ENCODE measurements around the gene PRR35.

Gene PRR35

DNA sequence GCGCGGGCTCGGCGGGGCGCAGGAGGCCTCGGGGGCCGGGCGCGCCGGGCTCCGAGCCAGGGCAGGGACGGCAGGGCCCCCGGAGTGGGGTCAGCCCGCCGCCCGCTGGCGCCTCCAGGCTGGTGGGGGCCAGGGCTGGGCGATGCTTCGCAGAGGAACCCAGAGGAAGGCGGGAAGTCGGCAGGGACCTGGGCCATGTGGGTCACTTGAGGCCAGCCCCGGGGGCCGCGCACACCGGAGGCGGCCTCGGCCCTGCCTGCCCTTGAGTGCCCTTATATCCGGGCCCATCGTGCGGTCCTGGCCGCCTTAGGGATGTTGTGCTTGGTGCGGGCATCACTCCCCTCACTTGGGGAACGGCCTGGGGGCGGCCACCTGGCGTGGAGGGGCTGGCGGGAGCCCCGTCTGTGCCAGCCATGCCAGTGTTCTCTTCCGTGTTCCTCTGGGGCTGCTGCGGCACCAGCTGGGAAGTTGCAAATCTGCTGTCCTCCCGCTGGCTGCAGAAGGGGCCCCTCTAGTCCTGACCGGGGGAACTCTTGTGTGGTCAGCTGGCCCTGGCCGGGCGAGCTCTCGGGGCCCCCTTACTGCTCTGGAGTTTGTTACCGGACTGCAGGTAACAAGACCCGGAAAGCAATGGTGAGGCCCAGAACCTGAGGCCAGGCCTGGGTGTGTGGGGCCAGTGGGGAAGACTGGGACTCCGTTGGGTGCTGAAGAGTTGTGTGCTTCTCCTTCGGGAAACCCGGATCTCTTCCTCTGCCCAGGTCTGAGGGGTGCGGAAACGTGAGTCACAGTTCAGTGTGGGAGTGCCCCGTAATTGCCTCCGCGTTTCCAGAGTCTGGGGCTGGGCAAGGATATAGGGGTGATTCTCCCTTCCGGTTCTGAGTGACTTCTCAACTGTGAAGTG is 31.8 kb upstream of the PRR35 start:
- DNase-seq = peak; percentile 16

DNA sequence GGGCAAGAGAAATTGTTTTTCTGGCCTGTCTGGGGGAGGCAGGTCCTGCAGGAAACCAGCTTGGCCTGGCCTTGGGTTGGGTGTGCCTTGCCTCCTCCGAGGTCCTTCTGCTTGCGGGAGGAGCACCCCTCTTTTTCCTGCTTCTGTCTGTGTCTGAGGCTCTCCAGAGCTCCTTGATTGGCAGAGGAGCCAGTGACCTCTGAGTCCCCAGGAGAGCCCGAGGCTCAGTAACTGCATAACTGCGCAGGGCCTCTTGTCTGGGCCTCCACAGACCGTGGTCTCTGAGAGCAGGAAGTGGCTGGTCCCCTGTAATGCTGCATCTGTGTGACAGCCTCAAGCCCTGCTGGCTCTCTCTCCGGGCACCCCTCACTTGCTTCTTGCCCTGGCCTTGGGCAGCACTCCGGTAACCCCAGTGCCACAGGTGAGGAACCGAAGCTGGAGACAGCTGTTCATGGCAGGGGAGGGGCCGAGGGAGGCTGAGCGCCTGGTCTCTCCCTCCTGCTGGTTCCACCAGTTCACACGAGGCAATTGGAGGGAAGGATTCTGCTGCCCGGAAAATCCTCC is 31.1 kb upstream of the PRR35 start:
- peak; percentile 18 for DNase-seq

DNA sequence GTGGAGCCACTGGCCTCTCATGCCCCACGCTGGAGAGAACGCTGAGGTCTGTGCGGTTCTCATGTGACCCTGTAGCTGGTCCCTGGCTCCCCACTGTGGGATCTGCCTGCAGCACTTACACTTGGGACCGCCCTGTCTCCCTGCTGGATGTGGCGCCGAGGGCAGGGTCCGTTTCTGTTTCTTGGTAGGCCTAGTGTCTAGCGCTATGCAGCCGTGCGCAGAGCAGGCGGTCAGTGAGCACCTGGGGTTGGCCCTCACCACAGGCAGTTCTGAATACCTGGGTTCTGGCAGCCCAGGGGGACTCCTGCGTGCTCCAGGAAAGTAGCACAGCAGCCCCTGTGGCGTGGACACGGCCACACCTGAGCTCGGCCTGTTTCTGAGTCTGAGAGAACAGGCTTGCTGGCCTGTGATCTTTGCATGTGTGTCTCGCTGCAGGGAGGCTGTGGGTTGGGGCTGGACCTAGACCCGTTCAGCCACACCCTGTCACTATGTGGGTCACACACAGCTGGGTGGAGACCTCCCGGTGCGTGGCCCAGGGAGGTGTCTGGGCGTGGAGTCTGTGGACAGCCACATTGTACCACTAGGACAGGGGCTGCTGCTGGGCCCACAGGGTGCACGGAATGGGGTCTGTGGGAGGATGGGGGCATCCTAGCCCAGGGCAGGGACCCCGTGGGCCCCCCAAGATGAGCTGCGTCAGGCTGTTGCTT is 29.9 kb upstream of the PRR35 start:
- DNase-seq = no peak

DNA sequence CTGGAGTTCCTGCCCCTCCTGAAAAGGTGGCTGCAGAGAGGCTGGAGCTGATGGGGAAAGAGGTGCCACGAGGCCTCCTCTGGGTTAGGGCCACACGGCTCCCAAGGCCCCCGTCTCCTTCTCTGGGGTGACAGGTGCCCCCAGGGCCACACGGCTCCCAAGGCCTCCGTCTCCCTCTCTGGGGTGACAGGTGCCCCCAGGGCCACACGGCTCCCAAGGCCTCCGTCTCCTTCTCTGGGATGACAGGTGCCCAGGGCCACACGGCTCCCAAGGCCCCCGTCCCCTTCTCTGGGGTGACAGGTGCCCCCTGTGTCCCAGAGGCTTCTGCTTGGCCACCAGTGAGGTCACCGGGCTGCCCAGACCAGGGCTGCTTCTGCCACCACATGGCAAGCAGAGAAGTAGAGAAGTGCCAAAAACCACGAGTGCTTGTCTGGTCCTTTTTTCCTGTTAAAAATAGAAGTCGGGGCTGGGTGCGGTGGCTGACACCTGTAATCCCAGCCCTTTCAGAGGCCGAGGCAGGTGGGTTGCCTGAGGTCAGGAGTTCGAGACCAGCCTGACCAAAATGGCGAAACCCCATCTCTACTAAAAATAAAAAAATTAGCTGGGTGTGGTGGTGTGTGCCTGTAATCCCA is 28.6 kb upstream of the PRR35 start:
- no peak for DNase-seq

DNA sequence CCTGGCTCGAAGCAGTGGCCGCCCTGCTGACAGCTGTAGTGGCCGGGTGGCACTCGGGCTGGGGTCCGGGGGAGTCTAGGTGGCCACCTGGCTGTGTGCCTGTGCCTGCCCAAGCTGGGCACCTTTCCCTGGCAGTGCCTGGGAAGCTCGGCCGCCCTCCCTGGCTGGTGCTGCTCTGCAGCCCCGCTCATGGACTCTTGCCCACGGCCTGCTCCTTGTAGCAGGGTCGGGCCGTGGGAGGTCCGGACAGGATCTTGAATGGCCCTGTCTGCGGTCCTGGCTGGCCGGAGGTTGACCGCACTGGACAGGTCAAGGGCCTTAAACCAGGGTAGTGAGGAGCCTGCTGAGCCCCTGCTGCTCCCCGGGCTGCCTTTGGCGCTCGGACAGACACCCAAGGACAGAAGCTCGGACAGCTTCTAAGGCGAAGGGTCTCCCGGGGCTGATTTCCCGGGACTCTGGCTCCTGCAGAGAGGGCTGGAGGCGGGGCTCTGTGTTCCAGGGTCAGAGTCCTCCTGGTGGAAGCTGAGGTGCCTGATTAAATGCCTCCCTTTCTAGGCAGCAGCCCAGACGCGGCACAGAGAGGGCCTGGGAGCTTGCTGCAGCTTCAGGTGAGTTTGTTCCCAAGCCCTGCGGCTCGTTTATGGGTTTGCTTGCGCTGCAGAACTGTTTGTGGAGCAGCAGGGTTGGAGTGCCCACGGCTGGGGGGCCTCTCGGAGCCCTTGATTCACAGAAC is 26.6 kb upstream of the PRR35 start:
- no peak for DNase-seq

DNA sequence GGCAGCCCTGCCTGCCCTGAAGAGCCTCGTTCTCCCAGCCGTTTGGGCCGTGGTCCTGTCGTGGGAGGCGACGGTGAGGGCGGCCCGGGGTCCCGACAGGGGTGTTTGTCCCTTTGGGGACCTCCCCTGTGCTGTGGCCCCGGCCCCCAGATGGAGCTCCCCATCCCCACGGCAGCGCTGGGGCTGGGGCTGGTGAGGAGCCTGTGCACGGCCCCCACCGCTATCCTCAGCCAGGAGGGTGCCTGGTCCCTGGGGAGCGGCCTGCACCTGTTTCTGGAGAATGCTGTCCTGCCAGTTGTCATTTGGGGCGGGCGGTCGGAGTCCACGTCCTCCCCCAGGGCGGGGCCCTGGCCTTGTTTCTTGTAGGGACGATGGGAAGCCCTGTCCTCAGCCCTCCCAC is 26.1 kb upstream of the PRR35 start:
- no peak for DNase-seq

DNA sequence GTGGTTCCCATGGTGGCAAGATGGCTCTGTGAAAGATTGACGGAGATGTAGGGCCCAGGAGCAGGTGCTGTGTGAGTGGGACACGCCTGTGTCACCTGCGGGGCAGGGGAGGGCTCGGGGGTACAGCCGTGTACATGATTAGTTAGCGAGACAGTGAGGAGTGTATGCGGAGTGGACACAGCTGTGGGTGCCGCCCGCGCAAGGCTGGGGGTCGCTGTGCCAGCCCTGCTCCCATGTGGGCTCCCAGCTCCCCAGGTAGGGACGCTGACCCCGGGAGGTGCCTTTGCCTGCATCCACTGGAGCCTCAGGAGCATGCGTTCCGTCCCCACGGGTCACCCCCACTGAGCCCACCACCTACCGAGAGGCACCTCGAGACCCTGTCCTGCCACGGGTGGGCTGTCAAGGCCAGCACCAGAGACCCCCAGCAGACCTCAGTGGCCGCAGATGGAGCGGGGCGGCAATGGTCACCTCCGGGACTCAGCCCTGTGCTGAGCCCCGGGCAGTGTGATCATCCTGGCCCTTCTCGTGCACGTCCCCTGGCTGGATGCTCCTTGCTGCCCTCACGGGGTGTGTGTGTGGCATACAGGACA is 25.2 kb upstream of the PRR35 start:
- no peak for DNase-seq

DNA sequence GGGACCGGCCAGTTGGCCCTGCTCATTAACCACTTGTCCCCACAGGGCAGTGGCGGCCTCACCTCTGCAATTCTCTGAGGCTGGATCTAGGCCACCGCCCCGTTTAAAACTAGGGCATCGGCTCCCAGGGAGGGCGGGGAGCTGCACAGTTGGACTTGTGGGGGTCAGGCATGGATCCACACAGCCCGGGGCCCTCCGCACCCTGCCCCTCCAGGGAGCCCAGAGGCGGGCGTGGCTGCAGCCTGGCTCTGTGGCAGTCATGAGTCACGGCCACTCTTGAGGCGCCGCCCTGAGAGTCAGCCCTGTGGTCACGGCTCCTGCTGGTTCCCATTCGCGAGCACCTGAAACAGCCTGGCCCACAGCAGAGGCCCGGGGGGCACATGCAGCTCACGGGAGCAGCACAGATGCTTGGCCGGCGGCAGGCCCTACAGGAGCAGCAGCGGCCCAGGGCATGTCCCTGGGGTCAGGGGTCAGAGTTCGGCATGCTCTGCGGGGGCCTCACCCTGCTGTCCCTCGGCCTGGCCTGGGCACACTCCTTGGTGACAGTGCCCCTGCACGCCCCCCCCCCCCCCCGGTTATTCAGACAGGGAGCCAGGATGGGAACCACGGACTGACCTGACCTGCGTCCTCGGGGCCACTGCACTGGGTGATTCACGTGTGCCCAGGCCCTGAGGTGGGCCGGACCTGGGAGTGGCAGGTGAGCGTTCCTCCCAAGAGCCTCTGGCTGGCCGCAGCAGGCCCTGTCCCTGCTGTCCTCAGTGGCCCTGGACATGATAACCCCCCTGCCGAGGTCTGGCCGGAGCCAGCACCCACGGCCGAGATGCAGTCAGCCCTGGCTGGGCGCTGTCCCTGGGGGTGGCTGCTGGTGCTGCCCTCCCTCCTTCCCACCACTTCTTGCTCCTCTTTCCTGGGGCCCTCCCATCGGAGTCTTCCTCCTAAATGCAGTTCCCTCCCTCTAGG is 24.5 kb upstream of the PRR35 start:
- no peak for DNase-seq

DNA sequence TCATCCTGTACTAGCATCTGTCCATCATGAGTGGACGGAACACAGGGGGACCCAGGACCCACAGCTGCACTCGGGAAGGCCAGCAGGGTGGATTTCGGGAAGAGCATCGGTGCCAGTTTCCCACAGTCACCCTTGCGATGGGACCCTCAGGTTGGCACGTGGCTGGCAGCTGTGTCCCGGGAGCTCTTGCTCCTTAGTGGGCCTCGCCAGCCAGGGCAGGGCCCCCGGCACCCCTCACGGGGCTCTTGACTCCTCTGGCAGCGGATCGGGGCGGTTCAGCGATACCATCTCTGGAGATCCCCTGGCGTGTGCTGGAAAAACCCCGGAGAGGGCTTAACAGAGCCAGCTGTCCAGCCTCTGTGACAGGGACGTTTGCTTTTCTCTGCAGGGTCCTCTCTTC is 23.4 kb upstream of the PRR35 start:
- DNase-seq = no peak

DNA sequence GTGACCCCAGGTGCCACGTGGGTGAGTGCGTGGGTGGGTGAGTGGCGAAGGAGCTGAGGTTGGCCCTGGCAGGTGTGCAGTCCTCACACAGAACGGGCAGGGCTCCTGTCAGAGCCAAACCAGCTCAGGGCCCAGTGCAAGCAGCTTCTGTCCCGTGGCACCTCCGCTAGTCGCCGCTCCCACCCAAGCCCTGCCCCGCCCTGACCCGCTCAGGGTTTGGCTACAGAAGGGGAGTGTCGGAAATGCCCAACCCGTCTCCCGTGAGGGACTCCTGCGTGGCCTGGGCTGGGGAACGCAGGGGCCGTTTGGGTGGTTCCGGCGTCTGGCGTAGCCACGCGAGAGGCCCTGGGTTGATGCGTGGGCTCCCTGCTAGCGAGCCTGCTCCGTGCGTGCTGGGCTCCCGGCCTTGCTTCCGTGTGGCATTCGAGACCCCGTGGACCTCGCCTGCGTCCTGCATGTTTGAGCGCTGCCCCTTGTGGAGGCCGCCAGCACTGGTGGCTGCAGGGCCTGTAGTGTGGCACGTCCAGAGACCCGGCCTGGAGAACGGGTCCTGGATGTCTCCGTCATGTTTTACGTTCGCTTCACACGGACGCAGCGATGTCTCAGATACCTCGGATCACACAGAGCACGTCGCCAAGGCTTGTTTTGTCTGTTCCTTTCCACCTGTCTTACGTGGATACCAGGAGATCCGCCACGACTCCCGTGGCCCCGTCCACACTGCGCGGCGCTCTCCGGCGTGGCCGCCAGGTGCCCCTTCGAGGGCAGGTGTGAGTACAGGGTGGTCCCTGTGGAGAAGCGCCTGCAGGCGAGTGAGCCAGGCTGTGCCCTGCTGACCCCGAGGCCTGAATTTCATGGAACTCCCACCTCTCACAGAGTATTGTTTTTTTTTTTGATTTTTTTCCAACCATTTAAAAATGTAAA is 22.5 kb upstream of the PRR35 start:
- no peak for DNase-seq

DNA sequence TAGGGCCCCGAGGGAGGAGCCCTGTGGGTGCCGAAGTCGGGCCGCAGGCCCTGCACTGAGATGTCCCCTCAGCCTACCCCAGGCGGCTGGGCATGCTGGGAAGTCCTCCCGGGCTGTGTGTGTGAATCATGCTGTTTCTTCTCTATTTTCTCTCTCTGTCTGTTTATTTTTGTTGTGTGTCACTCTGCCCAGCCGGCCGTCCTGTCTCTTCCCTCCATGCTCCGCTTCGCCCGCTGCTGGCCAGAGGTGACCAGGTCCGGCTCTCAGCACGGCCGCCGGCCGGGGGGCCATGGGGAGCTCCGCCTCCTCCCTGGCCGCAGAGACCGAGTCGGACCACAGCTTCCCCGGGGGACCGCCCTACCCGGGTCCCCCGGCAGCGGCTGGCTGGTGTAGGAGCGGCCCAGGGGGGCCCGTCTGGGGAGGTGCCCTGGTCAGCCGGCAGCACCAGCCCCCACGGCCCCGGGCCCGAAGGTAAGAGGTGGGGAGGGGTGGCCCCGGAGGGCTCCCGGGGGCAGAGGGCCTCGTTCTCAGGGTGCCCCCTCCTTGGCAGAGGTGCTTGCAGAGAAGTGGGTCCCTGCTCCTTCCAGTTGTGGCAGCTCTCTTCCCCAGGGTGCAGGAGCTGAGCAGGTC is 20.2 kb upstream of the PRR35 start:
- no peak for DNase-seq

DNA sequence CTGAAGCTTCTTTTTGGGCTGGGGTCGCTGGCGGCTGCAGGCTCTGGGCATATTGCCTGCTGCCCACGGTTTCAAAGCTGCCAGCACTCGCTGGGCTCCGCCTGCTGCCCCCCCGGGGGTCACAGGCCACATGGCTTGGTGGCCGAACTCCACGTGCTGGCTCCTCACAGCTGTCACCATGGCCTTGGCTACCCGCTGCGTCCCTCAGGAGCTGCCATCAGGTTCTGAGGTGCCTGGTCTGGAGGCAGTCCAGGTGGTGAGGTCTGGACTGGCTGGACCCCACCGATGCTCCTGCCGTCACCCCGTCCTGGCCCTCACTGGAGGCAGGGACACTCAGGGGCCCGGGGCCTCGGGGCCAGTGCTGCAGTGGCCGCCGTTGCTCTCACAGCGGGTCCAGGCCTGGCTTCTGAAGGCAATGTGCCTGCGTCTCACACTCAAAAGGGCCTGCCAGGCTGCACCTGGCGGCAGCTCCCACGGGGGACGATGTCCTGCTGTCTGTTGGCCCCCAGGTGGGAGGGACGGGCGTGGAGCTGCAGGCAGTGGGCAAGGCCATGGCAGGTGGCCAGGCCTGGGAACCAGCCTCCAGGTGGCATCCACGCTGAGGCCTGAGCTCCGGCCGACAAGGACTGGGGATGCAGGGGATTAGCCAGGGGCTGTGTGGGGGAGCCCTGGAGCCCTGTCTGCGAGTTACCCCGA is 19.4 kb upstream of the PRR35 start:
- no peak for DNase-seq

DNA sequence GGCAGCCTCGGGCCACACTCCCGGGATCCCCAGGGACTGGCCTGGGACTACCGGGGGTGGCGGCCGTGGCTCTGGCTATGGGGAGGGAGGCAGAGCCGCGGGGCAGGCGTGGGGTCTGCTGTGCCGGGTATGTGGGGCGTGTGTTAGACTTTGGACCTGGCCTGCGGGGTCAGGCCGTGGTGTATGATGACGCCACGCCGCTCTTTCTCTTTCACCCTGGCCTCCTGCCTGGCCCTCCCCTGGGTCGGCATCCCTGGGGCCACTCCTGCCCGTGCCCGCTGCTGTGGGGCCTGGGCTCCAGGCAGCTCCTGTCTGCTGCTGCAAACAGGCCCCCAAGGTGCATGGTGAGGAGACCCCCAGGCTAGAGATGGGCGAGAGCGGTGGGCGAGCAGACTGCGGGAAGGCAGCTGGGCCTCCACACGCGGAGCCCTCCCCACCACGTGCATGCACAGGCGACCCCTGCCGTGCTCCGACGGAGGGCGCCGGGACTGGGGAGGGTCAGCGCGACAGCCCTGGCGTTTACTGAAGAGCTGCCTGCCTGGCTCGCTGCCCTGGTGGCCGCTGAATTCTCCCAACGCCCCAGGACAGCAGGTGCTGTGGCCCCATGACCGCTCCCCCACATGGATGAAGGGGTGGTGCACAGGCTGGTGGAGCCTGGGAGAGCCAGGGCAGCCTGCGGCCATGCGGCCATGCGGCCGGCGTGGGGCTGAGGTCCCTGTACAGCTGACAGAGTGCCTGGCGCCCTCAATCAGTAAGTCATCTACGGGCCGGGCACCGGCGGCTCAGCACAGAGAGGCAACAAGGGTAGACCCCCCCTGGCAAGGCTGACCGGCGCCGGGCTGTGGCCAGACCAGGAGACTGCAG is 16.7 kb upstream of the PRR35 start:
- no peak for DNase-seq

DNA sequence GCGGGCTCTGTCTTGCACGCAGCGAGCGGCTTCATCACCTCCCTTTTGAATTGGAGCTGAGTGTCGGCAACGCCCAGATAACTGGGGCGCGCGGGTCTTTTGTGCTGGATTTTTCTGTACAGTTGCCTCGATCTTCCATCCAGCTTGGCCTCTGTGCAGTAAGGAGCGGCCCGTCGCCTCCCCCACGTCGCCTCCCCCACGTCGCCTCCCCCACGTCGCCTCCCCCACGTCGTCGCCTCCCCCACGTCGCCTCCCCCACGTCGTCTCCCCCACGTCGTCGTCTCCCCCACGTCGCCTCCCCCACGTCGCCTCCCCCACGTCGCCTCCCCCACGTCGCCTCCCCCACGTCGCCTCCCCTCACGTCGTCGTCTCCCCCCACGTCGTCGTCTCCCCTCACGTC is 15.7 kb upstream of the PRR35 start:
- no peak for DNase-seq

DNA sequence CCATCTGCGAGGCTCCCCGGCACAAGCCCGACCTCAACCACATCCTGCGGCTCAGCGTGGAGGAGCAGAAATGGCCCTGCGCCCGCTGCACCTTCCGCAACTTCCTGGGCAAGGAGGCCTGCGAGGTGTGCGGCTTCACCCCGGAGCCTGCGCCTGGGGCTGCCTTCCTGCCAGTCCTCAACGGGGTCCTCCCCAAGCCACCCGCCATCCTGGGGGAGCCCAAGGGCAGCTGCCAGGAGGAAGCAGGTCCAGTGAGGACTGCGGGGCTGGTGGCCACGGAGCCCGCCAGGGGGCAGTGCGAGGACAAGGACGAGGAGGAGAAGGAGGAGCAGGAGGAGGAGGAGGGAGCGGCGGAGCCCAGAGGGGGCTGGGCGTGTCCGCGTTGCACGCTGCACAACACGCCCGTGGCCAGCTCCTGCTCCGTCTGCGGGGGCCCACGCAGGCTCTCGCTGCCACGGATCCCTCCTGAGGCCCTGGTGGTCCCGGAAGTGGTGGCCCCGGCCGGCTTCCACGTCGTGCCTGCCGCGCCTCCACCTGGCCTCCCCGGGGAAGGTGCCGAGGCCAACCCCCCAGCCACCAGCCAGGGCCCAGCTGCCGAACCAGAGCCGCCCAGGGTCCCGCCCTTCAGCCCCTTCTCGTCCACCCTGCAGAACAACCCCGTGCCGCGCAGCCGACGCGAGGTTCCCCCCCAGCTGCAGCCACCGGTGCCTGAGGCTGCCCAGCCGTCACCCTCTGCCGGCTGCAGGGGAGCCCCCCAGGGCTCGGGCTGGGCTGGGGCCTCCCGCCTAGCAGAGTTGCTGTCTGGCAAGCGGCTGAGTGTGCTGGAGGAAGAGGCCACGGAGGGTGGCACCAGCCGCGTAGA is 13.1 kb upstream of the PRR35 start:
- peak; percentile 18 for DNase-seq

DNA sequence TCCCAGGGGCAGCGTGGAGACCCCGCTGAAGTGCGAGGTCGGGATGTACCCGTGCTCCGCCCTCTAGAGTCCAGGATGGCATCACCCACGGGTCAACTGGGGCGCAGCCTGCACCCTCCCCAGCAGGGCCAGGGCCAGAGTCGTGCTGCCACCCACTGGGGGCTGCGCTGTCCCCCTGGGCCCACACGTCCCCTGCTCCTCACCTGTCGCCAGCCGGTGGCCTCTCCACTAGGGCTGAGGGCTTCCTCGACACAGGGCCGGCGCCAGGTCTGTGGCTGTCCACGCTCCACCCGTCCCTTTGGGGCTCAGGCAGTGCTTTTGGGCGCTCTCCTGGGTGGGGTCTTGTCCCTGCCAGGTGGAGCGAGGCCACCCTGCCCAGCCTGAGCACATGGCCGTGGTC is 11.6 kb upstream of the PRR35 start:
- DNase-seq = no peak

All from activated effector memory CD4-positive, alpha-beta T cell treated with Interleukin-2 at 50 U/mL for 16 hours (primary cell).